GM18873 (cell line): ENCODE measurements around the gene HECTD2.
"Not testable (repeated sequence)": the region's sequence is repeated elsewhere in the genome, so short reads cannot be mapped to it uniquely, and the experiment has no call there.

Experiments used
- ATAC-seq: cut with Tn5 transposase; IDR thresholded peaks from one replicate; pipeline ENCODE4 v1.9.1; 2021; ENCODE audit warnings: mild to moderate bottlenecking, moderate library complexity, moderate number of reproducible peaks; ENCODE audit not compliant: unreplicated experiment, low FRiP score

Gene HECTD2

DNA sequence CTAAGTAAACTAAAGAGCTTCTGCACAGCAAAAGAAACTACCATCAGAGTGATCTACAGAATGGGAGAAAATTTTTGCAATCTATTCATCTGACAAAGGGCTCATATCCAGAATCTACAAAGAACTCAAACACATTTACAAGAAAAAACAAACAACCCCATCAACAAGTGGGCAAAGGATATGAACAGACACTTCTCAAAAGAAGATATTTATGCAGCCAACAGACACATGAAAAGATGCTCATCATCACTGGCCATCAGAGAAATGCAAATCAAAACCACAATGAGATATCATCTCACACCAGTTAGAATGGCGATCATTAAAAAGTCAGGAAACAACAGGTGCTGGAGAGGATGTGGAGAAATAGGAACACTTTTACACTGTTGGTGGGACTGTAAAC lies 124.6 kb downstream of the HECTD2 start:
- not testable (repeated sequence) for ATAC-seq

- ATAC-seq = no peak
Observed at GRCh38 chr10:91536111-91536510, 126.0 kb downstream of the HECTD2 start.

- no peak for ATAC-seq
Observed at GRCh38 chr10:91536733-91537132, 126.6 kb downstream of the HECTD2 start.

DNA sequence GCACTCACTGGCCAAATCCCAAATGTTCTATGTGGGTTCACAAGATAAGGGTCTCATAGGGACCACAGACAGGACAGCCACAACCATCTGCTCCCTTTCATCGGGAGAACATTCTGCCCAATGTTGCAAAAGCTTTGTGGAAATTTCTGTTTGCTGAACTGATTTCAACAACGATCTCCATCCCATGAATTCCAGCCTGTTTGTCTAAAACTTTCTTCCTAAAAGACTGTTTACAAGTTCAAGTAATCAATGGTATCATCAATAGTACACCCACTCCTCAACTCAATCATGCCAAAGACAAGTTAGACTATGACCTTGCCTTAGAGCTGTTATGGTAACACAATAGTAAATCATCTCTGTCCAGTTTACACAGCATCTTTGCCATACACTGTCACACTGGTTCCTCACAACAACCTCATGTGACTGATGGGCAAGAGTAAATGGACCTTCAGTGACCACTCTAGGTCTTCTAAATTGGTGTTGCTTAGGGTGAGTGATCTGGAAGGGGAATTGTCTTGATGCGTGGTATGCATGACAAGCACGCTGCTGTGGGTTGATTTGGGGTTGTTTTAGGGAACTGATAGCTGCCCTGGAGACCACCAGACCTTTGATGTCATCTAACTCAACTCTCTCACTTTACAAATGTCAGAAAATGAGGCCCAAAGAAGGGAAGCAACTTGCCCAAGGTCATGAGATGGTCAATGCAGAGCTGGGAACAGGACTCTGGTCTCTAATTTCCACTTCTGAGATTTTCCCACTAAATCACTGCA lies 127.7 kb downstream of the HECTD2 start:
- no peak for ATAC-seq

DNA sequence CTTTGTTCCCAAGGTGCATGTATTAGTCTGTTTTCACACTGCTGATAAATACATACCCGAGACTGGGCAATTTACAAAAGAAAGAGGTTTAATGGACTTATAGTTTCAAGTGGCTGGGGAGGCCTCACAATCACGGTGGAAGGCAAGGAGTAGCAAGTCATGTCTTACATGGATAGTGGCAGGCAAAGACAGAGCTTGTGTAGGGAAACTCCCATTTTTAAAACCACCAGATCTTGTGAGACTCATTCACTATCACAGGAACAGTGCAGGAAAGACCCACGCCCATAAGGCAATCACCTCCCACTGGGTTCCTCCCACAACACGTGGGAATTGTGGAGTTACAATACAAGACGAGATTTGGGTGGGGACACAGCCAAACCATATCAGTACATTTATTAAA lies 129.8 kb downstream of the HECTD2 start:
- ATAC-seq = no peak

GRCh38 chr10:91540733-91541132 lies 130.6 kb downstream of the HECTD2 start:
- no peak for ATAC-seq

DNA sequence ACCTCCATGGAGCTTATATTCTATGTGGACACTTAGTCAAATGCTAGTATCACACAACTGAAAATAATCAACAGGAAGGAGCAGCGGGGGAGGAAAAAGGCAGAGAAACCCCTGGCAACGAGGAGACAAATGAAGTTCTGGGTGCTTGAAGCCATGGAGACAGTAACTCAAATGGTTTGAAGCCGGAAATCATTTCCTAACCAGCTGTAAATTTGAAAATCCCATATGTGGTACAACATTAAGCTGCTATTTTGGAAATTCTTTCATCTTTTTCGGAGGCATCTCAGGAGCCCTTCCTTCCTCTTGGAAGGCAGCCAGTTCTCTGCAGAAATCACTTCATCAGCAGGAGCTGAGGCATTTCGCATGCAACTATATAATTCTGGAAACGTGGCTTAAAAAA lies 131.3 kb downstream of the HECTD2 start:
- no peak for ATAC-seq

DNA sequence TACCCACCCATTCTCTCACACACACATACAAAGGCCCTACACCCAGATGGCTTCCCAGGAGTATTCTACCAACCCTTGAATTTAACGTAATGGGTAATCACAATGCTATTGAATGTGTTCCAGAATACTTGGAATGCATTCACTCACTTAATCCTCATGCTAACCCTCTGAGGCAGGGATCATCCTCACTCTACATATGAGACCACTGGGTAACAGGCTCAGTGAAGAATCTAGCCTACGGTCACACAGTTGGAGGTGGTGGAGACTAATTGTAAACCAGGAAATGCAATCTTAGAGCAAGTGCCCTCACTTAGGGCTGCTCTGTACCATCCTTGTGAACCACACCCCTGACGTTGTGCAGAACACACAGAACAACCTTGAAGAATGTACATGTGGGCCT lies 135.2 kb downstream of the HECTD2 start:
- no peak for ATAC-seq

- ATAC-seq = no peak
Observed at GRCh38 chr10:91545838-91546237, 135.7 kb downstream of the HECTD2 start.

- ATAC-seq = no peak
Observed at GRCh38 chr10:91549262-91549661, 139.1 kb downstream of the HECTD2 start.

DNA sequence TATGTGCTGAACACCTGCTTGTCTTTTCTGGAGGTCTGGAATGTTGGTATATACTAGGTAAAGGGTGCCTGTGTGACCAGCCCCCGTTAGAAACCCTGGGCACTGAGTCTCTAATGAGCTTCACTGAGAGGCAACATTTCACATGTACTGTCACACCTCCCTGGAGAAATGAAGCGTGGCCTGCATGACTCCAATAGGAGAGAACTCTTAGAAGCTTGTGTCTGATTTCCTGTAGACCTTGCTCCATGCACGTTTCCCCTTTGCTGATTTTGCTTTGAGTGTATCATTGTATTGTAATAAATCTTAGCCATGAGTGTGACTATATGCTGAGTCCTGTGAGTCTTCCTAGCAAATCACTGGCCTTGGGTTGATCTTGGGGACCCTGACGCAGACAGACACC lies 139.9 kb downstream of the HECTD2 start:
- ATAC-seq = no peak

GRCh38 chr10:91551856-91552255 lies 141.7 kb downstream of the HECTD2 start:
- ATAC-seq = no peak

DNA sequence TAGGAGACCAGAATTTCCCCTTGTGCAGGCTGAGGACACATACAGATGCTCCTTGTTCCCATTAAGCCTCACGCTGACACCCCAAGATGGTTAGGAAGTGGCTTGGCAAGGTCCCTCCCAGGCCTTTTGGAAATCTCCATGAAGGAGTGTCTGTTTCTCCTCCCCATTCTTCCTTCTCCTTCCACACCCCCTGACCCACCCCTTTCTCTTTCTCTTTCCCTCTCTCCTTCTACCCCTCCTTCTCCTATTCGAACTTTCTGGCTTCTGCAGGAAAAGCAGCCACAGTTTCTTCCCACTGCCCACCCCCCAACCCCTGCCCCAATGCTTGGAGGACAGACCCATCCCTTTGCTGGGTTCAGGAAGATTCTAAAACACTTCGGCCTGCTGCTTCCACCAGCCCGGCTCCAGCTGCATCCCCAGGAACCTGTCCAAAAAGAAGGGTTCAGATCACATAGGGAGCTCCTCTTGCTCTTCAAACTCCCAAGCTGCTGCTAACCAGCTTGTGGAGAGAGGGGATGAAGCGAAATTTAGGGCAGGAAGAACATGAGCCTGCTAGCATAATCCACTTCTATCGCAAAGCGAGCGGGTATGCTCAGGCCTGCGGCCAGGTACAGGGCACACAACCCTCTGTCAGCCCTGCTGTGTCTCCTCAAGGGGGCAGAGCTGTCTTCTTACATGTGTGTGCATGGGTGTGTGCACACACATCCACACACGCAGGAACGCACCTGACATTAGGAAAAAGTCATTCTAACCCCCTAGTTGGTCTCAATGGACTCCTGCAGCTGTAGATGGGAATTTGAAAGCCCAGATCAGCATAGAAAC lies 142.3 kb downstream of the HECTD2 start:
- ATAC-seq = no peak

- ATAC-seq = no peak
Observed at GRCh38 chr10:91555455-91555854, 145.3 kb downstream of the HECTD2 start.

DNA sequence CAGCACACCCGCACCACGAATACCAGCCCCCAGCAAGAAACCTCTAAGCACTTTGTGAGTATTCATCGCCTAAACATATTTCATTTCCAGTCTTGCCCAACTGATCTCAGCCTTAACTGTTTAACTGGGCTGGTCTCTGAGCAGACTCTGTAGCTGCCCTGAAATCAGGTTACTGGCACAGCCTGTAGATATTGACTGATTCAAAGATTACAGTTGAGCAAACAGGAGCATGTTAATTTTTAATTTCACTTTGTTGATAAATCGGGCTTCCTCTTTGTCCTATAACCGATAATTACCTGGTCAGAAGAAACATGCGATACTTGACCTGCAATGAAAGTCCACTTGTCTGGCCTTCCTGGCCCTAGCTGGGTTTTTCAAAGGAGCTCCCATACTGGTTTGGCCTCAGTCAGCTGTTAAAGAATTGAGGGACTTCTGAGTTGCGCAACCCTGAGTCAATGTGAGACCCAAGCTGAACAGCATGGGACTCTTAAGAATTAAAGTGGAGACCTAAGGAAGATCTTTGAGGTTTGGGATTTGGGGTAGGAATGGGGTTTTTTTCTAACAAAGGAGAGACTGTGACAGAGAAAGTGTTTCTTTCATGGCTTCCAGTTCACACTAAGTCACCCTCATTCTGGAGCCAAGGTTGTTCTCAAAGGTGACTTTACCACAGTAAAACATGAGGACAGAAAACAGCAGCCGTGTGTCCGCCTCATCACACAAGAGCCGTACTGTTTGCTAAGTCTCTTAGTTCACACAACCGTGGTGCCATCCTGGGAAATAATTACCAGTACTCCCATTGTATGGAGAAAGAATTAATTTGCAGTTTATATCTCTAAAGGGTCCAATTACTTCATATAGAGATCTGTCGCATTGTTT lies 146.8 kb downstream of the HECTD2 start:
- ATAC-seq = no peak

GRCh38 chr10:91557651-91558111 lies 147.5 kb downstream of the HECTD2 start:
- no peak for ATAC-seq

DNA sequence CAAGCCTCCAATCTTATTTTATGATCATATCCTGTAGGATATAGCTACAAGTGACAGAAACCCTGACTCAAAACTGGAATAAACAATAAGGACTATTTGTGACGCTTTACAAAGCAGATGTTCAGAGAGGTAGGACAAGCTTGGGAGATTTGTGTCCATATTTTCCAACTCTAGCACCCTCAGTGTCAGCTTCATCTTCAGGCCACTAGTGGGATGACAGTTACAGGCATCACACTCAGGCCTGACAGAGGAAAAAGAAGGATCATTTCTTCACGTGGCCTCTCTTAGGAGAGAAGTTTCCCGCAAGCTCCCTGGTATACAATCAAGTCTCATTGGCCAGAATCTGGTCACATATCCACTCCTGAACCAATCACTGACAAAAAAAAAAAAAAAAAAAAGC lies 148.3 kb downstream of the HECTD2 start:
- ATAC-seq = no peak

DNA sequence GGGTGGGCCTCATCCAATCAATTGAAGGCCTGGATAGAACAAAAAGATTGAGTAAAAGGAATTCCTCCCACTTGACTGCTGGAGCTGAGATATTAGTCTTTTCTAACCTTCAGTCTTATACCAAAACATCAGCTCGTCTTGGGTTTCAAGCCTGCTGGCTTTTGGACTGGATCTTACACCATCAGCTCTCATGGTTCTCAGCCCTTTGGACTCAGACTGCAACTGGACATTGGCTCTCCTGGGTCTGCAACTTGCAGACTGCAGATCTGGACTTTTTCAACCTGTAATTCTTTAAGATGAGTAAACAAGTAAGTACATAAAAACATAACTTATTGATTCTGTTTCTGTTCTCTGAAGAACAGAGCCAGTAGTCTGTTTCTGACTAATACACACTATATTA lies 149.0 kb downstream of the HECTD2 start:
- ATAC-seq = no peak

- no peak for ATAC-seq
Observed at GRCh38 chr10:91559750-91560149, 149.6 kb downstream of the HECTD2 start.

DNA sequence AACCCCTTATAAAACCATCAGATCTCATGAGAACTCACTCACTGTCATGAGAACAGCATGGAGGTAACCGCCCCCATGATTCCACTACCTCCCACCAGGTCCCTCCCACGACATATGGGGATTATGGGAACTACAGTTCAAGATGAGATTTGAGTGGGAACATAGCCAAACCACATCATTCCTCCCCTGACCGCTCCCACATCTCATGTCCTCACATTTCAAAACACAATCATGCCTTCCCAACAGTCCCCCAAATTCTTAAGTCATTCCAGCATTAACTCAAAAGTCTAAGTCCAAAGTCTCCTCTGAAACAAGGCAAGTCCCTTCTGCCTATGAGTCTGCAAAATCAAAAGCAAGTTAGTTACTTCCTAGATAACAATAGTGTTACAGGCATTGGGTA lies 150.7 kb downstream of the HECTD2 start:
- ATAC-seq = not testable (repeated sequence)
